SK-N-SH (cell line): Measurements from ENCODE around the gene OR10G7. TPM values are rescaled to one million over a fixed set of nuclear protein-coding genes. Genes with fewer than 3 reads are reported as not detected.

ENCODE experiments used
- CTCF ChIA-PET: fragments of 300-600, 350-600 bp; formaldehyde crosslinking; extraction: SDS; loops from one replicate; lab custom pipeline; 2021; lab: Yijun Ruan, JAX
- POLR2A ChIA-PET: fragments of 350-600 bp; sonication (Branson Sonifier 250); formaldehyde crosslinking; extraction: SDS; loops from one replicate; lab custom pipeline; 2020; ENCODE audit warnings: antibody characterized with exemption, inconsistent platforms; lab: Yijun Ruan, JAX
- DNase-seq: peaks from one replicate; pipeline ENCODE4 v3.0.0; 2012
- H2AFZ ChIP-seq: fragments of 200-600 bp; sonication (generic); 2 replicates; pipeline ENCODE4 v1.8.1; 2016; ENCODE audit warnings: antibody characterized with exemption, mild to moderate bottlenecking, low read depth
- H3F3A ChIP-seq: fragments of 200-600 bp; sonication (generic); replicated peaks from 2 replicates; pipeline ENCODE3; 2016; ENCODE audit warnings: antibody characterized with exemption, mild to moderate bottlenecking; ENCODE audit not compliant: insufficient read depth
- H3K27ac ChIP-seq, 2 experiments: fragments of 200-500 bp in 1 of 2; fragments of 200-600 bp in 1 of 2; sonication (Bioruptor generic) in 1 of 2; sonication (generic), shearing (Covaris generic) in 1 of 2; 2 replicates each; pipeline versions ENCODE4 v1.5.1 to v1.6.1; 2014 to 2016; ENCODE audit warnings: low read depth in 2 of 2, inconsistent platforms in 1 of 2, low read length in 1 of 2, mild to moderate bottlenecking in 1 of 2, mixed read lengths in 1 of 2
- H3K27me3 ChIP-seq: fragments of 200-600 bp; sonication (generic), shearing (Covaris generic); 2 replicates; pipeline ENCODE4 v1.6.1; 2016; ENCODE audit warnings: mixed run types; ENCODE audit not compliant: insufficient read depth
- H3K36me3 ChIP-seq, 2 experiments: fragments of 200-500 bp in 1 of 2; fragments of 200-600 bp in 1 of 2; sonication (Bioruptor generic) in 1 of 2; sonication (generic) in 1 of 2; replicated peaks in 1 of 2; 2 replicates each; pipeline versions ENCODE3 to v1.5.1; 2014 to 2016; ENCODE audit warnings: low read length in 1 of 2, mild to moderate bottlenecking in 1 of 2; ENCODE audit not compliant: insufficient read depth in 2 of 2, control insufficient read depth in 1 of 2
- H3K4me1 ChIP-seq, 2 experiments: fragments of 200-500 bp in 1 of 2; fragments of 200-600 bp in 1 of 2; sonication (Bioruptor generic) in 1 of 2; sonication (generic), shearing (Covaris generic) in 1 of 2; 2 replicates each; pipeline versions ENCODE4 v1.5.1 to v1.6.1; 2014 to 2016; ENCODE audit warnings: low read depth in 1 of 2, low read length in 1 of 2, mixed run types in 1 of 2; ENCODE audit not compliant: insufficient read depth in 2 of 2, control insufficient read depth in 1 of 2
- H3K4me2 ChIP-seq: fragments of 200-600 bp; sonication (generic), shearing (Covaris generic); 2 replicates; pipeline ENCODE4 v1.6.1; 2017; ENCODE audit warnings: mixed run types
- H3K4me3 ChIP-seq, 2 experiments: fragments of 200-500 bp in 1 of 2; fragments of 200-600 bp in 1 of 2; sonication (Bioruptor generic) in 1 of 2; sonication (generic), shearing (Covaris generic) in 1 of 2; 2 replicates each; pipeline versions ENCODE4 v1.5.1 to v1.8.1; 2014 to 2016; ENCODE audit warnings: low read depth in 2 of 2, inconsistent platforms in 1 of 2, low read length in 1 of 2, mild to moderate bottlenecking in 1 of 2, mixed read lengths in 1 of 2, moderate library complexity in 1 of 2
- H3K79me2 ChIP-seq: fragments of 200-600 bp; sonication (generic); 2 replicates; pipeline ENCODE4 v1.8.1; 2017; ENCODE audit warnings: mild to moderate bottlenecking; ENCODE audit not compliant: insufficient read depth
- H3K9ac ChIP-seq: fragments of 200-600 bp; sonication (generic); 2 replicates; pipeline ENCODE4 v1.6.1; 2017; ENCODE audit warnings: mixed run types
- H3K9me2 ChIP-seq: fragments of 200-600 bp; sonication (generic); 2 replicates; pipeline ENCODE4 v1.6.1; 2017; ENCODE audit warnings: mixed run types
- H3K9me3 ChIP-seq: fragments of 200-600 bp; sonication (generic); 2 replicates; pipeline ENCODE4 v1.6.1; 2017; ENCODE audit warnings: mixed run types, mild to moderate bottlenecking, moderate library complexity
- H4K20me1 ChIP-seq: fragments of 200-600 bp; sonication (generic); 2 replicates; pipeline ENCODE4 v1.6.1; 2017; ENCODE audit warnings: mild to moderate bottlenecking, mixed run types; ENCODE audit not compliant: insufficient read depth
- CHD2 ChIP-seq: fragments of 150-350 bp; IDR thresholded peaks from 2 replicates; pipeline ENCODE4 v1.6.1; 2018; ENCODE audit warnings: low read length; ENCODE audit not compliant: partially characterized antibody
- CTCF ChIP-seq: fragments of 200-600 bp; sonication (generic); IDR thresholded peaks from 2 replicates; pipeline ENCODE4 v1.6.1; 2017; ENCODE audit warnings: antibody characterized with exemption, mild to moderate bottlenecking, moderate library complexity
- ELF1 ChIP-seq: IDR thresholded peaks from 2 replicates; pipeline ENCODE4 v1.4.0; 2012
- EP300 ChIP-seq, 2 experiments: IDR thresholded peaks; 2 replicates each; pipeline versions ENCODE4 v1.4.0 to v1.6.1; 2012; ENCODE audit warnings: borderline replicate concordance in 1 of 2, low read depth in 1 of 2, low read length in 1 of 2
- FOXJ3 ChIP-seq: sonication (generic); formaldehyde crosslinking; IDR thresholded peaks from 2 replicates; pipeline ENCODE4 v1.5.1; 2020; ENCODE audit warnings: mild to moderate bottlenecking, missing genetic modification reagents
- FOXM1 ChIP-seq: IDR thresholded peaks from 2 replicates; pipeline ENCODE4 v1.4.0; 2012; ENCODE audit warnings: low read depth, mild to moderate bottlenecking
- GABPA ChIP-seq: IDR thresholded peaks from 2 replicates; pipeline ENCODE4 v1.4.0; 2012; ENCODE audit warnings: low read depth, mild to moderate bottlenecking
- GATA2 ChIP-seq: sonication (generic); formaldehyde crosslinking; IDR thresholded peaks from 2 replicates; pipeline ENCODE4 v1.5.0; 2020; ENCODE audit warnings: mild to moderate bottlenecking, missing genetic modification reagents
- JUND ChIP-seq: IDR thresholded peaks from 2 replicates; pipeline ENCODE4 v1.4.0; 2012
- MAX ChIP-seq: IDR thresholded peaks from 2 replicates; pipeline ENCODE4 v1.4.0; 2012; ENCODE audit warnings: low read depth
- NRF1 ChIP-seq: IDR thresholded peaks from 2 replicates; pipeline ENCODE4 v1.6.1; 2012; ENCODE audit warnings: low read depth, mild to moderate bottlenecking, low read length
- PBX3 ChIP-seq: IDR thresholded peaks from 2 replicates; pipeline ENCODE4; 2012
- POLR2AphosphoS5 ChIP-seq: IDR thresholded peaks from 2 replicates; pipeline ENCODE4 v1.6.1; 2012; ENCODE audit warnings: low read depth, low read length
- RAD21 ChIP-seq: IDR thresholded peaks from 2 replicates; pipeline ENCODE4 v1.6.1; 2012; ENCODE audit warnings: mild to moderate bottlenecking, low read length
- RFX5 ChIP-seq: IDR thresholded peaks from 2 replicates; pipeline ENCODE4 v1.6.1; 2012; ENCODE audit warnings: mild to moderate bottlenecking, improper control_type of control experiment, low read length
- RXRA ChIP-seq: IDR thresholded peaks from 2 replicates; pipeline ENCODE4 v1.4.0; 2012; ENCODE audit warnings: low read depth, mild to moderate bottlenecking, borderline replicate concordance
- SIN3A ChIP-seq: IDR thresholded peaks from 2 replicates; pipeline ENCODE4 v1.6.1; 2012; ENCODE audit warnings: low read depth, mild to moderate bottlenecking, low read length, moderate library complexity, borderline replicate concordance
- SMC3 ChIP-seq: IDR thresholded peaks from 2 replicates; pipeline ENCODE4 v1.6.1; 2012; ENCODE audit warnings: low read depth, low read length, improper control_type of control experiment
- TAF1 ChIP-seq: IDR thresholded peaks from 2 replicates; pipeline ENCODE4 v1.6.1; 2012; ENCODE audit warnings: low read depth, mild to moderate bottlenecking, low read length, moderate library complexity, borderline replicate concordance
- TCF12 ChIP-seq: IDR thresholded peaks from 2 replicates; pipeline ENCODE4 v1.4.0; 2012
- USF1 ChIP-seq: IDR thresholded peaks from 2 replicates; pipeline ENCODE4 v1.4.0; 2012; ENCODE audit warnings: low read depth, borderline replicate concordance
- YY1 ChIP-seq: IDR thresholded peaks from 2 replicates; pipeline ENCODE4 v1.4.0; 2012; ENCODE audit warnings: low read depth, mild to moderate bottlenecking
- WGBS: methylation state at CpG from one replicate; pipeline ENCODE4 v1.1.6; 2017; ENCODE audit warnings: low lambda C conversion rate; 5-methylcytosine and 5-hydroxymethylcytosine counted together
- polyA plus RNA-seq, 3 experiments: library from polyadenylated mRNA; depleted of rRNA; stranded (reverse); fragments of >200 nt; gene quantifications; 2 replicates each; pipeline ENCODE4 v1.2.3, GENCODE V29; 2012

The OR10G7 gene
- polyA plus RNA-seq, 1 of the 3 experiments (the other 2 are of a cell fraction) = not detected

GRCh38 chr11:124080327-124081001 lies 39.3 kb upstream of the OR10G7 start:
- Histone ChIP-seq H4K20me1 (no peaks in the 10 kb centered on the region), H3K9ac (no peak overlapping the region), H3K9me3 (no peaks in the 10 kb centered on the region), H3F3A (no peaks in the 10 kb centered on the region), H3K4me1 (peaks cover 0 to 5% of the 10 kb centered on the region in 2 experiments; a peak in 2 of 4 replicates), H3K27ac (no peak overlapping the region), H3K79me2 (no peaks in the 10 kb centered on the region), H3K27me3 (peaks cover 31% of the 10 kb centered on the region; the same call in 1 of the 2 replicates), H3K4me3 (no peak overlapping the region), H2AFZ (no peak overlapping the region), H3K36me3 (no peaks in the 10 kb centered on the region), H3K4me2 (no peak overlapping the region)
- ChIA-PET POLR2A (no interaction called here), CTCF (interaction anchor here (1.2 to 2.0 kb wide), 2 partner anchors 9 to 114 kb away, joined by 6 to 13 read pairs; no protein-coding TSS in a partner anchor)
- 45% methylated on average over 8 of the region's 8 CpGs for WGBS
- DNase-seq = no peak
- TF ChIP-seq SMC3 (no peak), FOXM1 (no peak), YY1 (no peak), GABPA (no peak), CHD2 (no peak), RFX5 (no peak), NRF1 (no peak), RAD21 (no peak), JUND (no peak), ELF1 (no peak), POLR2AphosphoS5 (no peak), TAF1 (no peak), TCF12 (no peak), MAX (no peak), SIN3A (no peak), EP300 (IDR thresholded peaks at IDR 0.05; ENCODE audit: borderline replicate concordance in 1 of 2, low read depth in 1 of 2, low read length in 1 of 2) (no peak), PBX3 (no peak)
- TF ChIP-seq, all 33 proteins: peak for 0
- no peaks in the 10 kb centered on the region for H3K9me2 ChIP-seq

- POLR2A ChIA-PET = no interaction called here
- 59% methylated on average over 8 of the region's 8 CpGs for WGBS
- CTCF ChIA-PET = interaction anchor here (1.2 to 2.0 kb wide), 2 partner anchors 8 to 115 kb away, joined by 6 to 13 read pairs; no protein-coding TSS in a partner anchor
- TF ChIP-seq NRF1 = no peak
- no peak for TF ChIP-seq USF1
- TF ChIP-seq RXRA = no peak
- no peak for TF ChIP-seq YY1
- TF ChIP-seq SMC3 = no peak
- no peak for TF ChIP-seq JUND
- TF ChIP-seq RFX5 = no peak
- TF ChIP-seq GABPA = no peak
- TF ChIP-seq FOXJ3 = no peak
- TF ChIP-seq CTCF = no peak
- TF ChIP-seq GATA2 (CRISPR knock-in tag) = no peak
- TF ChIP-seq POLR2AphosphoS5 = no peak
These were observed 38.7 kb upstream of the OR10G7 start for GRCh38 chr11:124079631-124080326.

More at GRCh38 chr11:124079631-124080326, 38.7 kb upstream of the OR10G7 start:
- peaks cover 0 to 5% of the 10 kb centered on the region in 2 experiments; a peak in 2 of 4 replicates for H3K4me1 ChIP-seq
- DNase-seq = no peak
- no peaks in the 10 kb centered on the region for H3K9me2 ChIP-seq
- no peaks in the 10 kb centered on the region for H3K9me3 ChIP-seq
- no peak overlapping the region for H2AFZ ChIP-seq
- no peak overlapping the region for H3K4me3 ChIP-seq
- no peak overlapping the region for H3K4me2 ChIP-seq
- H3K9ac ChIP-seq = no peak overlapping the region
- no peak overlapping the region for H3K27ac ChIP-seq
- peaks cover 31% of the 10 kb centered on the region; the same call in 1 of the 2 replicates for H3K27me3 ChIP-seq
- no peaks in the 10 kb centered on the region for H4K20me1 ChIP-seq
- no peaks in the 10 kb centered on the region for H3K79me2 ChIP-seq
- H3F3A ChIP-seq = no peaks in the 10 kb centered on the region
- no peaks in the 10 kb centered on the region for H3K36me3 ChIP-seq
